ENCODE data around the gene SLC25A31.

DNA sequence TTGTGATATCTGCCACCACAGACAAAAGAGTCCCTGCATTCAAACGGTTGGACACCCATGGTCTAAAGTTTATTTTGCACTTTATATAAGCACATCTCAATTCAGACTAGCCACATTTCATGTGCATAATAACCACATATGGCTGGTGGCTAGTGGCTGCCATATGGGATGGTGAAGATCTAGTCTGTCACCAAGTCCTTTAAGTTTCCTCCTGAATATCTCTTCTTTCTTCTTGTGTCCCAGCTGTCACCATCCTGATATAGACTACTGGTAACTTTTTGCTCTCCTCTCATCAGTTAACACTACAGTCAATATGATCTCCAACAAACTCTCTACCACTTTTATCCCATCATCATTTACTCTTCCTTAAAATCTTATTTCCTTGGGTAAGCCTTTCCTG lies 61.2 kb downstream of the SLC25A31 start:
- TF ChIP-seq CTCF (IDR thresholded peaks at IDR 0.05; ENCODE audit: low read depth, low read length, missing input control) (no peak), MAX (IDR thresholded peaks at IDR 0.05) (no peak), GABPA (IDR thresholded peaks at IDR 0.05 in 1 of 2, conservative IDR thresholded peaks at IDR 0.05 in 1 of 2) (no peak), EGR1 (IDR thresholded peaks at IDR 0.05; ENCODE audit: low read depth in 2 of 2) (no peak)
- TF ChIP-seq, protein P1, sequence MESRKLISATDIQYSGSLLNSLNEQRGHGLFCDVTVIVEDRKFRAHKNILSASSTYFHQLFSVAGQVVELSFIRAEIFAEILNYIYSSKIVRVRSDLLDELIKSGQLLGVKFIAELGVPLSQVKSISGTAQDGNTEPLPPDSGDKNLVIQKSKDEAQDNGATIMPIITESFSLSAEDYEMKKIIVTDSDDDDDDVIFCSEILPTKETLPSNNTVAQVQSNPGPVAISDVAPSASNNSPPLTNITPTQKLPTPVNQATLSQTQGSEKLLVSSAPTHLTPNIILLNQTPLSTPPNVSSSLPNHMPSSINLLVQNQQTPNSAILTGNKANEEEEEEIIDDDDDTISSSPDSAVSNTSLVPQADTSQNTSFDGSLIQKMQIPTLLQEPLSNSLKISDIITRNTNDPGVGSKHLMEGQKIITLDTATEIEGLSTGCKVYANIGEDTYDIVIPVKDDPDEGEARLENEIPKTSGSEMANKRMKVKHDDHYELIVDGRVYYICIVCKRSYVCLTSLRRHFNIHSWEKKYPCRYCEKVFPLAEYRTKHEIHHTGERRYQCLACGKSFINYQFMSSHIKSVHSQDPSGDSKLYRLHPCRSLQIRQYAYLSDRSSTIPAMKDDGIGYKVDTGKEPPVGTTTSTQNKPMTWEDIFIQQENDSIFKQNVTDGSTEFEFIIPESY (IDR thresholded peaks at IDR 0.05), result no peak
- TF ChIP-seq, protein P2, sequence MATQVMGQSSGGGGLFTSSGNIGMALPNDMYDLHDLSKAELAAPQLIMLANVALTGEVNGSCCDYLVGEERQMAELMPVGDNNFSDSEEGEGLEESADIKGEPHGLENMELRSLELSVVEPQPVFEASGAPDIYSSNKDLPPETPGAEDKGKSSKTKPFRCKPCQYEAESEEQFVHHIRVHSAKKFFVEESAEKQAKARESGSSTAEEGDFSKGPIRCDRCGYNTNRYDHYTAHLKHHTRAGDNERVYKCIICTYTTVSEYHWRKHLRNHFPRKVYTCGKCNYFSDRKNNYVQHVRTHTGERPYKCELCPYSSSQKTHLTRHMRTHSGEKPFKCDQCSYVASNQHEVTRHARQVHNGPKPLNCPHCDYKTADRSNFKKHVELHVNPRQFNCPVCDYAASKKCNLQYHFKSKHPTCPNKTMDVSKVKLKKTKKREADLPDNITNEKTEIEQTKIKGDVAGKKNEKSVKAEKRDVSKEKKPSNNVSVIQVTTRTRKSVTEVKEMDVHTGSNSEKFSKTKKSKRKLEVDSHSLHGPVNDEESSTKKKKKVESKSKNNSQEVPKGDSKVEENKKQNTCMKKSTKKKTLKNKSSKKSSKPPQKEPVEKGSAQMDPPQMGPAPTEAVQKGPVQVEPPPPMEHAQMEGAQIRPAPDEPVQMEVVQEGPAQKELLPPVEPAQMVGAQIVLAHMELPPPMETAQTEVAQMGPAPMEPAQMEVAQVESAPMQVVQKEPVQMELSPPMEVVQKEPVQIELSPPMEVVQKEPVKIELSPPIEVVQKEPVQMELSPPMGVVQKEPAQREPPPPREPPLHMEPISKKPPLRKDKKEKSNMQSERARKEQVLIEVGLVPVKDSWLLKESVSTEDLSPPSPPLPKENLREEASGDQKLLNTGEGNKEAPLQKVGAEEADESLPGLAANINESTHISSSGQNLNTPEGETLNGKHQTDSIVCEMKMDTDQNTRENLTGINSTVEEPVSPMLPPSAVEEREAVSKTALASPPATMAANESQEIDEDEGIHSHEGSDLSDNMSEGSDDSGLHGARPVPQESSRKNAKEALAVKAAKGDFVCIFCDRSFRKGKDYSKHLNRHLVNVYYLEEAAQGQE (IDR thresholded peaks at IDR 0.05), result no peak

Data from liver (tissue), 3 donors.